Activated CD8-positive, alpha-beta memory T cell treated with anti-CD3 and anti-CD28 coated beads, Interleukin-2, amount 10 ng/mL, durations not matched to agents 7 days and 5 days (primary cell): ENCODE results near the gene NOSIP. TPM values are rescaled to one million over a fixed set of nuclear protein-coding genes. Genes with fewer than 3 reads are reported as not detected.
"Not testable (repeated sequence)": the region's sequence is repeated elsewhere in the genome, so short reads cannot be mapped to it uniquely, and the experiment has no call there.

ENCODE experiments used
- ATAC-seq: fragments of 150-1000 bp; cut with Tn5 transposase; one replicate; pipeline ENCODE4 v1.10.0; 2021; ENCODE audit warnings: moderate library complexity
- CTCF ChIA-PET: fragments of 350-600 bp; sonication (Branson Sonifier 250); formaldehyde crosslinking; loops from one replicate; lab custom pipeline; 2021; ENCODE audit warnings: antibody characterized with exemption; lab: Charles Lee
- DNase-seq: peaks from one replicate; pipeline ENCODE4 v3.0.0-alpha.2; 2020
- H3K27ac Mint-ChIP-seq: one replicate; pipeline ENCODE4 v1.8.0; 2021; ENCODE audit warnings: mild to moderate bottlenecking, mixed read lengths
- H3K27me3 Mint-ChIP-seq: one replicate; pipeline ENCODE4 v1.8.0; 2021; ENCODE audit warnings: mixed read lengths
- H3K36me3 Mint-ChIP-seq: one replicate; pipeline ENCODE4 v1.8.0; 2021; ENCODE audit warnings: mild to moderate bottlenecking, mixed read lengths
- H3K4me1 Mint-ChIP-seq: one replicate; pipeline ENCODE4 v1.8.0; 2021; ENCODE audit warnings: mixed read lengths
- H3K4me3 Mint-ChIP-seq: one replicate; pipeline ENCODE4 v1.8.0; 2021; ENCODE audit warnings: mild to moderate bottlenecking, moderate library complexity, mixed read lengths
- H3K9me3 Mint-ChIP-seq: one replicate; pipeline ENCODE4 v1.8.0; 2022; ENCODE audit warnings: low read depth, mixed read lengths
- total RNA-seq, 2 experiments: library from RNA; stranded (reverse); gene quantifications; one replicate each; pipeline ENCODE4 v1.2.3, GENCODE V29; 2021

NOSIP gene
- 10 to 100 TPM; 77.3 to 96.1 TPM for total RNA-seq

- H3K27ac Mint-ChIP-seq, result peak within 1 kb of the TSS; percentile 94
- H3K27me3 Mint-ChIP-seq, result no peaks in the 10 kb centered on the region
- H3K36me3 Mint-ChIP-seq, result peaks cover 7% of the 10 kb centered on the region
- CTCF ChIA-PET, result interaction anchor here (1.0 to 4.2 kb wide), 17 partner anchors 10 to 104 kb away, joined by 3 to 55 read pairs (median 6); partner anchors contain the start of genes PRMT1 and RRAS
- ATAC-seq (peak; percentile 98), DNase-seq (peak; percentile 98)
- peak within 1 kb of the TSS; percentile 92 for H3K4me3 Mint-ChIP-seq
- H3K9me3 Mint-ChIP-seq, result no peaks in the 10 kb centered on the region
- H3K4me1 Mint-ChIP-seq, result peaks cover 28% of the 10 kb centered on the region
Measured at GRCh38 chr19:49580264-49581006, at the start of gene NOSIP. NOSIP (minus strand) TSS chr19:49580556; CDS start chr19:49560691, 19,865 bp downstream.

- DNase-seq (no peak), ATAC-seq (no peak)
- Mint-ChIP-seq H3K36me3 (peaks cover 10% of the 10 kb centered on the region), H3K27ac (no peak overlapping the region), H3K9me3 (no peaks in the 10 kb centered on the region), H3K4me1 (no peaks in the 10 kb centered on the region), H3K27me3 (no peaks in the 10 kb centered on the region), H3K4me3 (no peak overlapping the region)
- CTCF ChIA-PET, result no interaction called here
Measured at GRCh38 chr19:49629659-49630058, 49.3 kb upstream of the NOSIP start.

GRCh38 chr19:49626226-49626625 is 45.9 kb upstream of the NOSIP start:
- H3K27ac Mint-ChIP-seq, result no peak overlapping the region
- no peaks in the 10 kb centered on the region for H3K27me3 Mint-ChIP-seq
- CTCF ChIA-PET, result no interaction called here

GRCh38 chr19:49624967-49625910 is 44.9 kb upstream of the NOSIP start:
- Mint-ChIP-seq H3K27ac (no peak overlapping the region), H3K4me3 (no peak overlapping the region), H3K4me1 (no peaks in the 10 kb centered on the region), H3K27me3 (no peaks in the 10 kb centered on the region), H3K9me3 (no peaks in the 10 kb centered on the region), H3K36me3 (peaks cover 20% of the 10 kb centered on the region)
- CTCF ChIA-PET, result interaction anchor here (1.0 kb wide), 1 partner anchor 58 kb away, joined by 3 read pairs; no protein-coding TSS in a partner anchor
- peak; percentile 15 for ATAC-seq
- DNase-seq, result no peak

More at GRCh38 chr19:49626226-49626625, 45.9 kb upstream of the NOSIP start:
- Mint-ChIP-seq H3K36me3 (peaks cover 20% of the 10 kb centered on the region), H3K9me3 (no peaks in the 10 kb centered on the region), H3K4me3 (no peak overlapping the region), H3K4me1 (no peaks in the 10 kb centered on the region)
- ATAC-seq (no peak), DNase-seq (no peak)

GRCh38 chr19:49617860-49618259 is 37.5 kb upstream of the NOSIP start:
- H3K9me3 Mint-ChIP-seq, H3K4me3 Mint-ChIP-seq, H3K27ac Mint-ChIP-seq, ATAC-seq, DNase-seq, CTCF ChIA-PET, H3K27me3 Mint-ChIP-seq: not testable (repeated sequence)
- Mint-ChIP-seq H3K4me1 (peaks cover 13% of the 10 kb centered on the region), H3K36me3 (peaks cover 39% of the 10 kb centered on the region)

- ATAC-seq, result no peak
- Mint-ChIP-seq H3K4me3 (no peak overlapping the region), H3K27ac (no peak overlapping the region), H3K36me3 (peaks cover 39% of the 10 kb centered on the region), H3K4me1 (peaks cover 16% of the 10 kb centered on the region), H3K9me3 (no peaks in the 10 kb centered on the region), H3K27me3 (no peaks in the 10 kb centered on the region)
- no peak for DNase-seq
- CTCF ChIA-PET, result no interaction called here
Measured at GRCh38 chr19:49616945-49617344, 36.6 kb upstream of the NOSIP start.

GRCh38 chr19:49616532-49616931 is 36.2 kb upstream of the NOSIP start:
- no peak overlapping the region for H3K4me3 Mint-ChIP-seq
- no peaks in the 10 kb centered on the region for H3K27me3 Mint-ChIP-seq
- peaks cover 16% of the 10 kb centered on the region for H3K4me1 Mint-ChIP-seq
- peaks cover 36% of the 10 kb centered on the region for H3K36me3 Mint-ChIP-seq
- ATAC-seq, result no peak
- DNase-seq, result no peak
- CTCF ChIA-PET, result no interaction called here
- H3K9me3 Mint-ChIP-seq, result no peaks in the 10 kb centered on the region
- H3K27ac Mint-ChIP-seq, result no peak overlapping the region

GRCh38 chr19:49615861-49616260 is 35.5 kb upstream of the NOSIP start:
- H3K27ac Mint-ChIP-seq, result no peak overlapping the region
- peaks cover 36% of the 10 kb centered on the region for H3K36me3 Mint-ChIP-seq
- CTCF ChIA-PET, result no interaction called here
- ATAC-seq (no peak), DNase-seq (no peak)
- no peaks in the 10 kb centered on the region for H3K27me3 Mint-ChIP-seq
- H3K4me1 Mint-ChIP-seq, result peaks cover 16% of the 10 kb centered on the region
- no peak overlapping the region for H3K4me3 Mint-ChIP-seq
- H3K9me3 Mint-ChIP-seq, result no peaks in the 10 kb centered on the region

- DNase-seq (no peak), ATAC-seq (peak; percentile 83)
- peaks cover 41% of the 10 kb centered on the region for H3K36me3 Mint-ChIP-seq
- peaks cover 16% of the 10 kb centered on the region for H3K4me1 Mint-ChIP-seq
- peak overlapping the region; percentile 76 for H3K27ac Mint-ChIP-seq
- no peaks in the 10 kb centered on the region for H3K9me3 Mint-ChIP-seq
- no peak overlapping the region for H3K4me3 Mint-ChIP-seq
- CTCF ChIA-PET, result interaction anchor here (1.2 kb wide), 1 partner anchor 58 kb away, joined by 4 read pairs; no protein-coding TSS in a partner anchor
- H3K27me3 Mint-ChIP-seq, result no peaks in the 10 kb centered on the region
Measured at GRCh38 chr19:49614096-49614833, 33.9 kb upstream of the NOSIP start.

- CTCF ChIA-PET, result no interaction called here
- Mint-ChIP-seq H3K36me3 (peaks cover 37% of the 10 kb centered on the region), H3K4me1 (peaks cover 16% of the 10 kb centered on the region), H3K4me3 (no peak overlapping the region), H3K27me3 (no peaks in the 10 kb centered on the region), H3K9me3 (no peaks in the 10 kb centered on the region), H3K27ac (peak overlapping the region; percentile 76)
- ATAC-seq (no peak), DNase-seq (no peak)
Measured at GRCh38 chr19:49613374-49613773, 33.0 kb upstream of the NOSIP start.

- peaks cover 9% of the 10 kb centered on the region for H3K36me3 Mint-ChIP-seq
- H3K4me3 Mint-ChIP-seq, result no peak overlapping the region
- H3K4me1 Mint-ChIP-seq, result peaks cover 16% of the 10 kb centered on the region
- CTCF ChIA-PET, result interaction anchor here (0.7 to 1.6 kb wide), 3 partner anchors 7 to 61 kb away, joined by 3 read pairs; no protein-coding TSS in a partner anchor
- H3K9me3 Mint-ChIP-seq, result no peaks in the 10 kb centered on the region
- H3K27ac Mint-ChIP-seq, result no peak overlapping the region
- ATAC-seq, result no peak
- DNase-seq, result no peak
- no peaks in the 10 kb centered on the region for H3K27me3 Mint-ChIP-seq
Measured at GRCh38 chr19:49609499-49610092, 29.2 kb upstream of the NOSIP start.

GRCh38 chr19:49605605-49606004 is 25.2 kb upstream of the NOSIP start:
- CTCF ChIA-PET, result no interaction called here
- Mint-ChIP-seq H3K4me1 (no peaks in the 10 kb centered on the region), H3K27me3 (no peaks in the 10 kb centered on the region), H3K4me3 (no peak overlapping the region), H3K9me3 (no peaks in the 10 kb centered on the region), H3K27ac (no peak overlapping the region), H3K36me3 (peaks cover 21% of the 10 kb centered on the region)
- DNase-seq, result no peak
- no peak for ATAC-seq
